Sigmoid colon (tissue), 7 donors: ENCODE results near the gene COL4A2. TPM values are rescaled to one million over a fixed set of nuclear protein-coding genes. Genes with fewer than 3 reads are reported as not detected.

ENCODE experiments used
- DNase-seq: peaks from one replicate; pipeline ENCODE4 v3.0.0-alpha.2; 2019
- H3K27ac ChIP-seq, 4 donors: fragments of 200-600 bp; sonication (generic); one replicate each; pipeline ENCODE4 v1.5.1; 2016 to 2019; ENCODE audit warnings: mild to moderate bottlenecking in 1 of 4
- H3K27me3 ChIP-seq, 3 donors: fragments of 200-600 bp; sonication (generic); one replicate each; pipeline ENCODE4 v1.5.1; 2019; ENCODE audit warnings: mild to moderate bottlenecking in 1 of 3
- H3K36me3 ChIP-seq, 4 donors: fragments of 200-600 bp; sonication (generic); one replicate each; pipeline ENCODE4 v1.5.1; 2016 to 2019
- H3K4me1 ChIP-seq, 4 donors: fragments of 200-600 bp; sonication (generic); one replicate each; pipeline ENCODE4 v1.5.1; 2017 to 2019
- H3K4me3 ChIP-seq, 4 donors: fragments of 200-600 bp; sonication (generic); one replicate each; pipeline ENCODE4 v1.5.1; 2017 to 2019; ENCODE audit warnings: mild to moderate bottlenecking in 2 of 4, moderate library complexity in 1 of 4
- H3K9me3 ChIP-seq, 4 donors: fragments of 200-600 bp in 3 of 4; sonication (generic) in 3 of 4; one replicate each; pipeline versions ENCODE4 v1.5.1 to v1.6.1; 2013 to 2019
- CTCF ChIP-seq, 4 experiments: fragments of 450-650 bp in 3 of 4; fragments of 200-600 bp in 1 of 4; IDR thresholded peaks; one replicate each; pipeline ENCODE4 v1.5.1; 2016 to 2019; ENCODE audit warnings: antibody characterized with exemption in 4 of 4, mild to moderate bottlenecking in 3 of 4, moderate library complexity in 2 of 4
- EP300 ChIP-seq, 4 donors: sonication (generic); formaldehyde crosslinking; IDR thresholded peaks; one replicate each; pipeline ENCODE4 v1.6.1; 2017; ENCODE audit warnings: antibody characterized with exemption in 4 of 4
- POLR2A ChIP-seq, 2 donors: fragments of 450-650 bp; IDR thresholded peaks; one replicate each; pipeline ENCODE4 v1.6.1; 2016; ENCODE audit warnings: antibody characterized with exemption in 2 of 2, mild to moderate bottlenecking in 2 of 2, moderate library complexity in 2 of 2
- POLR2AphosphoS5 ChIP-seq, 4 donors: sonication (generic); formaldehyde crosslinking; IDR thresholded peaks; one replicate each; pipeline ENCODE4 v1.6.1; 2017; ENCODE audit warnings: antibody characterized with exemption in 4 of 4
- WGBS, 2 donors: extraction: QIAGEN DNeasy Blood & Tissue Kit; methylation state at CpG; one replicate each; pipeline ENCODE4 v1.1.7; 2013; 5-methylcytosine and 5-hydroxymethylcytosine counted together
- intact Hi-C: fragments of 100-400 bp; cut with DNase I; formaldehyde crosslinking; loops from one replicate; pipeline ENCODE4 v1.15.1; 2023
- polyA plus RNA-seq, 3 donors: library from polyadenylated mRNA; stranded (reverse); fragments of 200-250 nt; gene quantifications; one replicate each; pipeline ENCODE4 v1.2.3, GENCODE V29; 2013
- total RNA-seq, 4 donors: library from RNA; depleted of rRNA; stranded (reverse); fragments of >200 nt; gene quantifications; one replicate each; pipeline ENCODE4 v1.1.0, GENCODE V29; 2016
- donor health status: healthy with polysubstance abuse.
- donor health status: Bipolar disorder and iron deficiency.
- donor health status: healthy.

Gene COL4A2
- total and polyA plus RNA-seq, 7 donors = 24.0 to 1,039 (median 306) TPM

GRCh38 chr13:110422913-110423688, 116.0 kb downstream of the COL4A2 start:
- intact Hi-C loops = no loop called here
- WGBS, 2 donors = 66 to 72% methylated on average over 12 of the region's 12 CpGs
- TF ChIP-seq CTCF (IDR thresholded peaks at IDR 0.05) (no peak), POLR2A (IDR thresholded peaks at IDR 0.05) (no peak), EP300 (IDR thresholded peaks at IDR 0.05) (no peak), POLR2AphosphoS5 (IDR thresholded peaks at IDR 0.05) (no peak)
- peaks cover 2 to 93% (median 81%) of the 10 kb centered on the region in 4 donors for H3K4me1 ChIP-seq
- no peak overlapping the region for H3K4me3 ChIP-seq
- peaks cover 0 to 18% (median 0%) of the 10 kb centered on the region in 4 donors for H3K36me3 ChIP-seq
- DNase-seq = no peak
- no peaks in the 10 kb centered on the region for H3K9me3 ChIP-seq
- no peaks in the 10 kb centered on the region for H3K27me3 ChIP-seq
- H3K27ac ChIP-seq = peak overlapping the region; percentile 51 to 98 (median 90)

GRCh38 chr13:110423689-110424302, 116.7 kb downstream of the COL4A2 start:
- H3K27ac ChIP-seq = peak overlapping the region; percentile 37 to 98 (median 69)
- H3K4me1 ChIP-seq = peaks cover 0 to 92% (median 80%) of the 10 kb centered on the region in 4 donors
- intact Hi-C loops = no loop called here
- no peak overlapping the region for H3K4me3 ChIP-seq
- TF ChIP-seq EP300 (IDR thresholded peaks at IDR 0.05) (no peak), CTCF (IDR thresholded peaks at IDR 0.05) (no peak), POLR2A (IDR thresholded peaks at IDR 0.05) (no peak), POLR2AphosphoS5 (IDR thresholded peaks at IDR 0.05) (no peak)
- H3K36me3 ChIP-seq = peaks cover 0 to 25% (median 3%) of the 10 kb centered on the region in 4 donors
- WGBS, 2 donors = 75 to 92% methylated on average over 11 of the region's 11 CpGs
- no peaks in the 10 kb centered on the region for H3K9me3 ChIP-seq
- no peak for DNase-seq
- H3K27me3 ChIP-seq = no peaks in the 10 kb centered on the region

GRCh38 chr13:110424569-110425443, 117.7 kb downstream of the COL4A2 start:
- intact Hi-C loops = no loop called here
- peaks cover 0 to 83% (median 74%) of the 10 kb centered on the region in 4 donors for H3K4me1 ChIP-seq
- H3K27ac ChIP-seq = peak overlapping the region in 3 of 4 donors; percentile 66 to 98 (median 87)
- H3K27me3 ChIP-seq = no peaks in the 10 kb centered on the region
- 41 to 65% methylated on average over 26 of the region's 26 CpGs for WGBS, 2 donors
- TF ChIP-seq POLR2AphosphoS5 (IDR thresholded peaks at IDR 0.05) (no peak), POLR2A (IDR thresholded peaks at IDR 0.05) (no peak), EP300 (IDR thresholded peaks at IDR 0.05) (no peak), CTCF (IDR thresholded peaks at IDR 0.05) (no peak)
- DNase-seq = no peak
- peaks cover 0 to 35% (median 9%) of the 10 kb centered on the region in 4 donors for H3K36me3 ChIP-seq
- no peaks in the 10 kb centered on the region for H3K9me3 ChIP-seq
- H3K4me3 ChIP-seq = no peak overlapping the region

GRCh38 chr13:110425444-110425780, 118.3 kb downstream of the COL4A2 start:
- no peaks in the 10 kb centered on the region for H3K9me3 ChIP-seq
- DNase-seq = no peak
- intact Hi-C loops = no loop called here
- no peak overlapping the region for H3K4me3 ChIP-seq
- peaks cover 0 to 80% (median 72%) of the 10 kb centered on the region in 4 donors for H3K4me1 ChIP-seq
- peaks cover 2 to 41% (median 14%) of the 10 kb centered on the region in 4 donors for H3K36me3 ChIP-seq
- peak overlapping the region in 3 of 4 donors; percentile 66 to 98 (median 87) for H3K27ac ChIP-seq
- TF ChIP-seq CTCF (IDR thresholded peaks at IDR 0.05) = no peak
- no peaks in the 10 kb centered on the region for H3K27me3 ChIP-seq
- WGBS, 2 donors = 37 to 45% methylated on average over 8 of the region's 8 CpGs
